ENCODE results near the gene MAP2K5. TPM values are rescaled to one million over a fixed set of nuclear protein-coding genes. Genes with fewer than 3 reads are reported as not detected.

Gene MAP2K5
- total and polyA plus RNA-seq, 2 experiments from 2014 or later: 12.4 to 13.7 TPM

DNA sequence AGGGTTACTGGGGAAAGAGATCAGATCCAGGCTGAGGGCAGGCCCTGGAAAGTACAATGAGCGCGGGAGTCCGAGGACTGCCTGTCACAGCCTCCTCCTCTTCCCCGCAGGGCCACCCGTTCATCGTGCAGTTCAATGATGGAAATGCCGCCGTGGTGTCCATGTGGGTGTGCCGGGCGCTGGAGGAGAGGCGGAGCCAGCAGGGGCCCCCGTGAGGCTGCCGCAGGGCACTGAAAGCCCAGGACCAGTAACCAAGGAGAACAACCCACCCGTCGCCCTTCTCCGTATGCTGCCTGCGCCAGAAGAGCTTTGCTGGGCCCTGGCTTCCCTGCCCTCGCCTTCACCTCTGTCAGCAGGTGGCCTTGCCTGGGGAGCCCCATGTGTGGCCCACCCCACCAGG is 264.0 kb downstream of the MAP2K5 start:
- no peaks in the 10 kb centered on the region for H3K27me3 ChIP-seq
- no peak overlapping the region for H3K4me3 ChIP-seq
- H4K20me1 ChIP-seq (ENCODE audit: insufficient read depth, poor library complexity, severe bottlenecking): no peaks in the 10 kb centered on the region
- no peak overlapping the region for H3K27ac ChIP-seq
- no peak overlapping the region for H3K4me2 ChIP-seq
- no peaks in the 10 kb centered on the region for H3K4me1 ChIP-seq (ENCODE audit: insufficient read depth)
- no peaks in the 10 kb centered on the region for H3K9me3 ChIP-seq (ENCODE audit: low read depth)
- no peaks in the 10 kb centered on the region for H3K36me3 ChIP-seq (replicated peaks; ENCODE audit: insufficient read depth, low read depth)
- H3K9me2 ChIP-seq (replicated peaks; ENCODE audit: insufficient read depth): no peaks in the 10 kb centered on the region
- TF ChIP-seq EZH2 (IDR thresholded peaks at IDR 0.05; ENCODE audit: borderline replicate concordance) (no peak), EZH2phosphoT487 (IDR thresholded peaks at IDR 0.05; ENCODE audit: low read depth, severe bottlenecking, unreplicated experiment) (no peak)
- TF ChIP-seq, protein P1, sequence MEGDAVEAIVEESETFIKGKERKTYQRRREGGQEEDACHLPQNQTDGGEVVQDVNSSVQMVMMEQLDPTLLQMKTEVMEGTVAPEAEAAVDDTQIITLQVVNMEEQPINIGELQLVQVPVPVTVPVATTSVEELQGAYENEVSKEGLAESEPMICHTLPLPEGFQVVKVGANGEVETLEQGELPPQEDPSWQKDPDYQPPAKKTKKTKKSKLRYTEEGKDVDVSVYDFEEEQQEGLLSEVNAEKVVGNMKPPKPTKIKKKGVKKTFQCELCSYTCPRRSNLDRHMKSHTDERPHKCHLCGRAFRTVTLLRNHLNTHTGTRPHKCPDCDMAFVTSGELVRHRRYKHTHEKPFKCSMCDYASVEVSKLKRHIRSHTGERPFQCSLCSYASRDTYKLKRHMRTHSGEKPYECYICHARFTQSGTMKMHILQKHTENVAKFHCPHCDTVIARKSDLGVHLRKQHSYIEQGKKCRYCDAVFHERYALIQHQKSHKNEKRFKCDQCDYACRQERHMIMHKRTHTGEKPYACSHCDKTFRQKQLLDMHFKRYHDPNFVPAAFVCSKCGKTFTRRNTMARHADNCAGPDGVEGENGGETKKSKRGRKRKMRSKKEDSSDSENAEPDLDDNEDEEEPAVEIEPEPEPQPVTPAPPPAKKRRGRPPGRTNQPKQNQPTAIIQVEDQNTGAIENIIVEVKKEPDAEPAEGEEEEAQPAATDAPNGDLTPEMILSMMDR (IDR thresholded peaks at IDR 0.05; ENCODE audit: poor library complexity): no peak
- WGBS (ENCODE audit: low lambda C conversion rate, missing lambda C conversion rate): 96% methylated on average over 16 of the region's 18 CpGs
- H3K79me2 ChIP-seq: no peaks in the 10 kb centered on the region
- no peak for DNase-seq (ENCODE audit: low spot score)
- H2AFZ ChIP-seq: no peak overlapping the region

DNA sequence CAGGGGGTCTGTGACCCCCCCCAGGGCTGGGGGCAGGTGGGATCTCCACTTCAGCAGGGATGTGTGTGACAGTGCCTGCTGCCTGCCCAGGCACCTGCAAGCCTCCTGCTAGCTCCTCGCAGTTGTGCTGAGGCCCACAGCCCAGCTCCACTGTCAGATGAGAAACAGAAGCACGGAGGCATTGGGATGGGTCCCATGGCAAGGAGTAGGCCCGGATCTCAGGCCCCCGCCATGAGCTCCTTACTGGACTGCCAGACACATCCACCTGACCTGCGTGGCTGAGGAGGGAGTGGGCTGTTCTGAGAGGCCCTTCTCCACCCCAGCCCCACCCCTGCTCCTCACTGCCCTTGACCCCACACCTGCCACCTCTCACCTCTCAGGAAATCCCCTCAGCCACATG is 264.6 kb downstream of the MAP2K5 start:
- H3K4me1 ChIP-seq (ENCODE audit: insufficient read depth): no peaks in the 10 kb centered on the region
- H3K27ac ChIP-seq: no peak overlapping the region
- no peak overlapping the region for H2AFZ ChIP-seq
- H3K4me2 ChIP-seq: no peak overlapping the region
- H3K9me2 ChIP-seq (replicated peaks; ENCODE audit: insufficient read depth): no peaks in the 10 kb centered on the region
- TF ChIP-seq EZH2phosphoT487 (IDR thresholded peaks at IDR 0.05; ENCODE audit: low read depth, severe bottlenecking, unreplicated experiment): no peak
- TF ChIP-seq, protein P1 (IDR thresholded peaks at IDR 0.05; ENCODE audit: poor library complexity): no peak
- no peaks in the 10 kb centered on the region for H3K79me2 ChIP-seq
- no peaks in the 10 kb centered on the region for H3K27me3 ChIP-seq
- WGBS (ENCODE audit: low lambda C conversion rate, missing lambda C conversion rate): 95% methylated on average over 5 of the region's 5 CpGs
- H4K20me1 ChIP-seq (ENCODE audit: insufficient read depth, poor library complexity, severe bottlenecking): no peaks in the 10 kb centered on the region
- no peak for DNase-seq (ENCODE audit: low spot score)
- no peak overlapping the region for H3K4me3 ChIP-seq
- H3K36me3 ChIP-seq (replicated peaks; ENCODE audit: insufficient read depth, low read depth): no peaks in the 10 kb centered on the region
- H3K9me3 ChIP-seq (ENCODE audit: low read depth): no peaks in the 10 kb centered on the region

DNA sequence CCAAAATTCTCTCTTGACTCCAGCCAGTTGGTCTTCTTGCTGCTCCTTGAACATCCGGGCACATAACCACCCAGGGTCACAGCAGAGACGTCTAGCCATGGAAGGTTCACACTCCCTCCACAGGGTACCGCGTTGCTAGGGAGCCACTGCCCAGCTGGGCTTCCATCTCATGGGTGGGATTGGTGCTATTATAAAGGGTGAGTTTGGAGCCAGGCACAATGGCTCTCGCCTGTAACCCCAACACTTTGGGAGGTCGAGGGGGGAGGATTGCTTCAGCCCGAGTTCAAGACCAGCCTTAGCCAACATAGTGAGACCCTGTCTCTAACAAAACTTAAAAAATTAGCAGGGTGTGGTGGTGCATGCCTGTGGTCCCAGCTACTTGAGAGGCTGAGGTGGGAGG is 265.3 kb downstream of the MAP2K5 start:
- Histone ChIP-seq H3K27me3 (no peaks in the 10 kb centered on the region), H4K20me1 (ENCODE audit: insufficient read depth, poor library complexity, severe bottlenecking) (no peaks in the 10 kb centered on the region), H3K4me1 (ENCODE audit: insufficient read depth) (no peaks in the 10 kb centered on the region), H3K4me2 (no peak overlapping the region), H3K79me2 (no peaks in the 10 kb centered on the region), H3K9me2 (replicated peaks; ENCODE audit: insufficient read depth) (no peaks in the 10 kb centered on the region), H3K9me3 (ENCODE audit: low read depth) (no peaks in the 10 kb centered on the region), H3K27ac (no peak overlapping the region), H3K36me3 (replicated peaks; ENCODE audit: insufficient read depth, low read depth) (no peaks in the 10 kb centered on the region), H3K4me3 (no peak overlapping the region), H2AFZ (no peak overlapping the region)
- TF ChIP-seq EZH2phosphoT487 (IDR thresholded peaks at IDR 0.05; ENCODE audit: low read depth, severe bottlenecking, unreplicated experiment): no peak
- TF ChIP-seq EZH2 (IDR thresholded peaks at IDR 0.05; ENCODE audit: borderline replicate concordance): no peak
- no peak for DNase-seq (ENCODE audit: low spot score)
- 96% methylated on average over 7 of the region's 7 CpGs for WGBS (ENCODE audit: low lambda C conversion rate, missing lambda C conversion rate)

DNA sequence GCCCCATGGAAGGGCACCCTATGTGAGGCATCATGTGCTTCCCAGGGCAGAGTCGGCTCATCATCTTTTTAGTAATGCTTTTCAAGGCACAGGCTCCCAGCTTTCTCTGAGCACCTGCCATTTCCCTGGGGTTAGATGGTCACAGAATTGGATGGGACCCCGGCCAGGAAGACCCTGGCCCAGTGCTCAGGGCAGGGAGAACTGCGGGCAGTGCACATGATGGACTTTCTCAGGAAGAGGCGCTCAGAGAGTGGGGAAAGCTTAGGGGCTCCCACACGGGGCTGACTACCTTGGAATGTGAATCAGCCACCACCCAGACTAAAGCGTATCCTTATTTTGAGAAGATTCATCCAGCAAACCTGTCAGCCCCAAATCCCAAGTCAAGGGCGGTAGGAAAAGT is 266.3 kb downstream of the MAP2K5 start:
- Histone ChIP-seq H2AFZ (no peak overlapping the region), H3K4me1 (ENCODE audit: insufficient read depth) (no peaks in the 10 kb centered on the region), H3K4me2 (no peak overlapping the region), H4K20me1 (ENCODE audit: insufficient read depth, poor library complexity, severe bottlenecking) (no peaks in the 10 kb centered on the region), H3K9me3 (ENCODE audit: low read depth) (no peaks in the 10 kb centered on the region), H3K27ac (no peak overlapping the region), H3K36me3 (replicated peaks; ENCODE audit: insufficient read depth, low read depth) (no peaks in the 10 kb centered on the region), H3K9me2 (replicated peaks; ENCODE audit: insufficient read depth) (no peaks in the 10 kb centered on the region), H3K79me2 (no peaks in the 10 kb centered on the region), H3K4me3 (no peak overlapping the region), H3K27me3 (no peaks in the 10 kb centered on the region)
- 92% methylated on average over 7 of the region's 7 CpGs for WGBS (ENCODE audit: low lambda C conversion rate, missing lambda C conversion rate)
- no peak for DNase-seq (ENCODE audit: low spot score)
- TF ChIP-seq EZH2 (IDR thresholded peaks at IDR 0.05; ENCODE audit: borderline replicate concordance): no peak
- TF ChIP-seq, protein P1 (IDR thresholded peaks at IDR 0.05; ENCODE audit: poor library complexity): no peak
- no peak for TF ChIP-seq EZH2phosphoT487 (IDR thresholded peaks at IDR 0.05; ENCODE audit: low read depth, severe bottlenecking, unreplicated experiment)
